Measurements from ENCODE around the gene TGFBRAP1.

TGFBRAP1 gene

GRCh38 chr2:105236060-105236424 lies 93.5 kb downstream of the TGFBRAP1 start:
- in situ Hi-C loops (cut with HindIII; ENCODE audit: low sequenced_read_pairs): no loop called here
- TF ChIP-seq CTCF (IDR thresholded peaks at IDR 0.05; ENCODE audit: low read depth, low read length, missing control alignments): no peak
- DNase-seq (ENCODE audit: low read depth): no peak

GRCh38 chr2:105235388-105236059 lies 94.0 kb downstream of the TGFBRAP1 start:
- TF ChIP-seq CTCF (IDR thresholded peaks at IDR 0.05; ENCODE audit: low read depth, low read length, missing control alignments): peak; percentile 76
- in situ Hi-C loops (cut with HindIII; ENCODE audit: low sequenced_read_pairs): no loop called here
- H3K4me3 ChIP-seq (ENCODE audit: low read depth, low read length): no peak overlapping the region
- peak; percentile 74 for DNase-seq (ENCODE audit: low read depth)

More at GRCh38 chr2:105236060-105236424, 93.5 kb downstream of the TGFBRAP1 start:
- H3K4me3 ChIP-seq (ENCODE audit: low read depth, low read length): no peak overlapping the region

DNA sequence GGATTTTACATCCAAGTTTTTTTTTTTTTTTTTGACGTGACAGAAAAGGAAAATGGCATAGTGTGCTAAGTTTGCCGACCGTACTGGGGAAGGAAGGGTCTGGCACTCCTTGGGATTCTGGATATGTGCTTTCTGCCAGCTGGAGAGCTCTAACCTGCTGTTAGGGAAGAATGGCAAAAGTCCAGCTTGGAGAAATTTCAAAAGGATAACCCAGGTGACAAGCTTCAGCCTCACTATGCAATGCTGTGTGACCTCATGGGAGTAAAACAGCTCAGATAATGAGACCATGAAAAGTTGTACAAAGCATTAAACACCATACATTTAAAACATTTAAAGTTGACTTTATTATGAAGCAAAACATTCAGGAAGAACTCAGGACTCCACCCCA lies 98.3 kb downstream of the TGFBRAP1 start:
- DNase-seq (ENCODE audit: low read depth): no peak
- no peak overlapping the region for H3K4me3 ChIP-seq (ENCODE audit: low read depth, low read length)
- no peak for TF ChIP-seq CTCF (IDR thresholded peaks at IDR 0.05; ENCODE audit: low read depth, low read length, missing control alignments)
- in situ Hi-C loops (cut with HindIII; ENCODE audit: low sequenced_read_pairs): loop anchor here (5.0 kb wide), 1 partner anchor 109 kb away; no protein-coding TSS in a partner anchor

GRCh38 chr2:105224444-105224843 lies 105.1 kb downstream of the TGFBRAP1 start:
- TF ChIP-seq CTCF (IDR thresholded peaks at IDR 0.05; ENCODE audit: low read depth, low read length, missing control alignments): no peak
- no peak for DNase-seq (ENCODE audit: low read depth)
- in situ Hi-C loops (cut with HindIII; ENCODE audit: low sequenced_read_pairs): no loop called here
- no peak overlapping the region for H3K4me3 ChIP-seq (ENCODE audit: low read depth, low read length)

DNA sequence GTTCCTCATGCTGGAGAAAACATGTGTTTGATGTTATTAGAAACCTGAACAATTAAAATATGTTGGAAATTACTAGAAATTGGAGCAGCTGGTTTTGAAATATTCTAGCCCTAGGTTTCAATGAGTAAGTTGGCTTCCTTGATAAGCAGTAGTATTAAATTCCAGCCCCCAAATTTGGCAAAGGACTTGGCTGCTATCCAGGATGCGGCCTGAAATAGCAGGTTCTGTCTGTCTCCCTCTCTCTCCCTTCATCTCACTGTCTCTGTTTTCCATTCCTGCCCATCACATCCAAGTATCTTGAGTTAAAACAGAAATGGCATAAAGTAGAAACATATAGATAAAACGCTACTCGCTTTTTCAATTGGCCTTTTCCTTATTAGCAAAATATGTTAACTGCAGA lies 108.9 kb downstream of the TGFBRAP1 start:
- DNase-seq (ENCODE audit: low read depth): no peak
- in situ Hi-C loops (cut with HindIII; ENCODE audit: low sequenced_read_pairs): no loop called here
- no peak overlapping the region for H3K4me3 ChIP-seq (ENCODE audit: low read depth, low read length)
- no peak for TF ChIP-seq CTCF (IDR thresholded peaks at IDR 0.05; ENCODE audit: low read depth, low read length, missing control alignments)

- DNase-seq (ENCODE audit: low read depth): no peak
- TF ChIP-seq CTCF (IDR thresholded peaks at IDR 0.05; ENCODE audit: low read depth, low read length, missing control alignments): no peak
- in situ Hi-C loops (cut with HindIII; ENCODE audit: low sequenced_read_pairs): no loop called here
- no peak overlapping the region for H3K4me3 ChIP-seq (ENCODE audit: low read depth, low read length)
Measured at GRCh38 chr2:105215586-105216192, 113.8 kb downstream of the TGFBRAP1 start.
